Bronchial epithelial cell (primary cell): ENCODE measurements around the gene NUDT15. TPM values are rescaled to one million over a fixed set of nuclear protein-coding genes. Genes with fewer than 3 reads are reported as not detected.
"Not testable (repeated sequence)": the region's sequence is repeated elsewhere in the genome, so short reads cannot be mapped to it uniquely, and the experiment has no call there.

ENCODE experiments used
- DNase-seq: peaks from one replicate; pipeline ENCODE4 v3.0.0-alpha.2; 2010; ENCODE audit warnings: low read depth
- FAIRE-seq: peaks from 2 replicates; lab custom pipeline; 2011; peaks lifted over from hg19 to GRCh38; lab: Jason Lieb, UNC
- H3K27me3 ChIP-seq: 2 replicates; pipeline ENCODE4 v1.5.1; 2011; ENCODE audit warnings: low read length; ENCODE audit not compliant: control insufficient read depth, insufficient read depth
- H3K36me3 ChIP-seq: 2 replicates; pipeline ENCODE4 v1.5.1; 2011; ENCODE audit warnings: low read length; ENCODE audit not compliant: control insufficient read depth, insufficient read depth
- H3K4me3 ChIP-seq: 2 replicates; pipeline ENCODE4 v1.5.1; 2011; ENCODE audit warnings: mild to moderate bottlenecking, low read depth, low read length, control low read depth
- total RNA-seq: library from RNA; depleted of rRNA; stranded (reverse); fragments of >200 nt; gene quantifications from 2 replicates; pipeline ENCODE4 v1.2.1, GENCODE V29; 2014
- TF ChIP-seq, protein P1 (sequence below): IDR thresholded peaks from 2 replicates; pipeline ENCODE4 v1.5.1; 2011; ENCODE audit warnings: mild to moderate bottlenecking, moderate library complexity, low read length, control low read depth, inconsistent platforms; ENCODE audit not compliant: insufficient read depth, severe bottlenecking

The NUDT15 gene
- total RNA-seq, 1 donor from 2014 or later: 25.3 TPM

DNA sequence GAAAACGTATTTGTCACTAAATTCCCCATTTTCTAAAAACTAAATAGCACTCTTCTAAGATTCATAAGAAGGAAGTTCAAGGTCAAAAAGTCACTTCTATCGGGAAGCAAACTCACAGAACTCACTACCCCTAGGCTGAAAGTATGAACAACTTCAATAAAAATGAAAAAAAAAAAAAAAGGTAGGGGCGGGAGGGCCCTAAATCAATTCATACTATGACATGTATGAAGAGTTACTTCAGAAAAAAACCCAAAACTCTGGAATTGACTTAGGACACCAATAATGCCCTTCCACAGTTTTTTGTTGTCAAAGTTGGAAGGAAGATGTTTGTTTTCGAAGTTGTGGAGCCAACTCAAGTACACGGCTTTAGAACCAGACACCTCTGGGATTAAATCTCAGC lies 37.6 kb upstream of the NUDT15 start:
- FAIRE-seq (no peak), DNase-seq (no peak)
- TF ChIP-seq, protein P1, sequence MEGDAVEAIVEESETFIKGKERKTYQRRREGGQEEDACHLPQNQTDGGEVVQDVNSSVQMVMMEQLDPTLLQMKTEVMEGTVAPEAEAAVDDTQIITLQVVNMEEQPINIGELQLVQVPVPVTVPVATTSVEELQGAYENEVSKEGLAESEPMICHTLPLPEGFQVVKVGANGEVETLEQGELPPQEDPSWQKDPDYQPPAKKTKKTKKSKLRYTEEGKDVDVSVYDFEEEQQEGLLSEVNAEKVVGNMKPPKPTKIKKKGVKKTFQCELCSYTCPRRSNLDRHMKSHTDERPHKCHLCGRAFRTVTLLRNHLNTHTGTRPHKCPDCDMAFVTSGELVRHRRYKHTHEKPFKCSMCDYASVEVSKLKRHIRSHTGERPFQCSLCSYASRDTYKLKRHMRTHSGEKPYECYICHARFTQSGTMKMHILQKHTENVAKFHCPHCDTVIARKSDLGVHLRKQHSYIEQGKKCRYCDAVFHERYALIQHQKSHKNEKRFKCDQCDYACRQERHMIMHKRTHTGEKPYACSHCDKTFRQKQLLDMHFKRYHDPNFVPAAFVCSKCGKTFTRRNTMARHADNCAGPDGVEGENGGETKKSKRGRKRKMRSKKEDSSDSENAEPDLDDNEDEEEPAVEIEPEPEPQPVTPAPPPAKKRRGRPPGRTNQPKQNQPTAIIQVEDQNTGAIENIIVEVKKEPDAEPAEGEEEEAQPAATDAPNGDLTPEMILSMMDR: no peak
- peak overlapping the region; percentile 99 for H3K4me3 ChIP-seq
- H3K36me3 ChIP-seq: peaks cover 1% of the 10 kb centered on the region
- H3K27me3 ChIP-seq: no peaks in the 10 kb centered on the region

DNA sequence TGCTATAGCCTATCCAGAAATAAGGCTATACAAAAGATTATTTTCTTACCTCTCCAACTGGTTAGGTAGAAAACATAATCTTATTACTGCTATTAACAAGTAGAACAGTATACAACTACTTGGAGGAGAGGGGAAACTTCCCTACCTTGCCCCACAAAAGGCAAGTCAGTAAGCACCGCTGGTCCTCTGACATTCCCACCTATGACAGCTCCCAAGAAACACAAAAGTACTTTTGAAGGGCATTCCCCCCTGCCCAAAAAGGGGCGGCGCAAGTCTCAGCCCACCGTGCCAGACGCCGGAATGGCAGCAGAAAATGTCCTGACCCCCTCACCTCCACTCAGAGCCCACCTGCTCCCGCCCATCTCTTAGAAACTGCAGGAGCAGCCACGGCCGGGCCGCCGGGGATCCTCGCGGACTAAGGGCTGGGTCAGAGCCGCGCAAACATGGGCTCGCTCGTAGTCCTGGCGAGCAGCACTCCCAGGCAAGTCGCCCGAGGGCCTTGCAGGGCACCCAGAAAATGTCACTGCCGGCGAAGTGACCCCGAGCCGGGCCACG lies 36.9 kb upstream of the NUDT15 start:
- TF ChIP-seq, protein P1: no peak
- peak overlapping the region; percentile 99 for H3K4me3 ChIP-seq
- DNase-seq: peak; percentile 32
- H3K27me3 ChIP-seq: no peaks in the 10 kb centered on the region
- peaks cover 1% of the 10 kb centered on the region for H3K36me3 ChIP-seq
- no peak for FAIRE-seq

- Histone ChIP-seq H3K27me3 (no peaks in the 10 kb centered on the region), H3K4me3 (peak within 1 kb of the TSS; percentile 99), H3K36me3 (peaks cover 1% of the 10 kb centered on the region)
- TF ChIP-seq, protein P1: no peak
- FAIRE-seq (no peak), DNase-seq (peak; percentile 73)
Measured at GRCh38 chr13:48001114-48001881, 36.2 kb upstream of the NUDT15 start, which contains the start of gene SUCLA2. Gene SUCLA2, minus strand, starts transcription at chr13:48001273. Its CDS starts 4 bp downstream, at chr13:48001269.

DNA sequence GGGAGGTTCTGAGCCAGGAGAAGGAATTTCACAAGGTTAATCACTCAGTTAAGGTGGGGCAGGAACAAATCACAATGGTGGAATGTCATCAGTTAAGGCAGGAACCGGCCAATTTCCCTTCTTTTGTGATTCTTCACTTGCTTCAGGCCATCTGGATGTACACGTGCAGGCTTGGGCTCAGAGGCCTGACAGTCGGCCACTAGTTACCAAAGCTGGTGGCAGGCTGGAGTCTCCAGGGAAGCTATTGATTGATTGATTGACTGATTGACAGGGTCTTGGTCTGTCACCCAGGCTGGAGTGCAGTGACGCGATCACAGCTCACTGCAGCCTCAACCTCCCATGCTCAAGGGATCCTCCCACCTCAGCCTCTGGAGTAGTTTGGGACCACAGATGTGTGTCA lies 35.5 kb upstream of the NUDT15 start:
- not testable (repeated sequence) for FAIRE-seq, H3K27me3 ChIP-seq, H3K36me3 ChIP-seq, H3K4me3 ChIP-seq
- peak; percentile 38 for DNase-seq

- TF ChIP-seq, protein P1: no peak
- Histone ChIP-seq H3K36me3 (no peaks in the 10 kb centered on the region), H3K4me3 (no peak overlapping the region), H3K27me3 (no peaks in the 10 kb centered on the region)
- FAIRE-seq: no peak
- no peak for DNase-seq
Measured at GRCh38 chr13:48004201-48004600, 33.3 kb upstream of the NUDT15 start.

DNA sequence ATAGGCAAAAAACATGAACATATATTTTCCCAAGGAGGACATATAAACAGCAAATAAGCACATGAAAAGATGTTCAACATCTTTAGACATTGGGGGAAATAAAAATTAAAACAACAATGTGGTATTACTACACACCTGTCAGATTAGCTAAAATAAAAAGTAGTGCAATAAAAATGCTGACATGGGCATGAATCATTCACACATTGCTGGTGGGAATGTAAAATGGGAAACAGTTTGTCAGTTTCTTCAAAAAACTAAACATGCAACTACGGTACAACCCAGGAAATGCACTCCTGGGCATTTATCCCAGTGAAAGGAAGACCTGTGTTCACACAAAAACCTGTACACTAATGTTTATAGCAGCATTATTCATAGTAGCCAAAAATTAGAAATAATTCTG lies 31.1 kb upstream of the NUDT15 start:
- Histone ChIP-seq H3K27me3 (no peaks in the 10 kb centered on the region), H3K4me3 (no peak overlapping the region), H3K36me3 (no peaks in the 10 kb centered on the region)
- TF ChIP-seq, protein P1: no peak
- no peak for FAIRE-seq
- DNase-seq: peak; percentile 53
